H9 (cell line): Measurements from ENCODE around the gene THAP2. TPM values are rescaled to one million over a fixed set of nuclear protein-coding genes. Genes with fewer than 3 reads are reported as not detected.

Source experiments
- DNase-seq: peaks from one replicate; pipeline ENCODE4 v3.0.0-alpha.2; 2017
- H2AFZ ChIP-seq: one replicate; pipeline ENCODE4 v1.6.1; 2013; ENCODE audit warnings: mild to moderate bottlenecking, low read length, control low read depth, moderate library complexity
- H2AK5ac ChIP-seq: 2 replicates; pipeline ENCODE4 v1.6.1; 2013; ENCODE audit warnings: low read length, control low read depth, mixed read lengths; ENCODE audit not compliant: insufficient read length
- H2BK120ac ChIP-seq: one replicate; pipeline ENCODE4 v1.6.1; 2013; ENCODE audit warnings: low read depth, mild to moderate bottlenecking, low read length, control low read depth, inconsistent platforms; ENCODE audit not compliant: poor library complexity, severe bottlenecking
- H2BK12ac ChIP-seq: 2 replicates; pipeline ENCODE4 v1.6.1; 2013; ENCODE audit warnings: low read length, control low read depth, mixed read lengths, low read depth; ENCODE audit not compliant: insufficient read length
- H2BK15ac ChIP-seq: 2 replicates; pipeline ENCODE4 v1.6.1; 2013; ENCODE audit warnings: low read depth, low read length, control low read depth
- H2BK20ac ChIP-seq: one replicate; pipeline ENCODE4 v1.6.1; 2013; ENCODE audit warnings: low read depth, mild to moderate bottlenecking, low read length, control low read depth, inconsistent platforms; ENCODE audit not compliant: poor library complexity, severe bottlenecking
- H2BK5ac ChIP-seq: 2 replicates; pipeline ENCODE4 v1.6.1; 2013; ENCODE audit warnings: low read length, control low read depth, mixed read lengths; ENCODE audit not compliant: insufficient read length
- H3K14ac ChIP-seq: 2 replicates; pipeline ENCODE4 v1.6.1; 2013; ENCODE audit warnings: low read length, control low read depth; ENCODE audit not compliant: insufficient read depth
- H3K18ac ChIP-seq: 2 replicates; pipeline ENCODE4 v1.6.1; 2013; ENCODE audit warnings: low read depth, mild to moderate bottlenecking, mixed read lengths, low read length, control low read depth; ENCODE audit not compliant: insufficient read length
- H3K23ac ChIP-seq: 2 replicates; pipeline ENCODE4 v1.6.1; 2013; ENCODE audit warnings: low read length, control low read depth, mixed read lengths, low read depth; ENCODE audit not compliant: insufficient read length
- H3K23me2 ChIP-seq: 2 replicates; pipeline ENCODE4 v1.6.1; 2013; ENCODE audit warnings: low read depth, mild to moderate bottlenecking, mixed read lengths, low read length, control low read depth; ENCODE audit not compliant: insufficient read length, poor library complexity, severe bottlenecking
- H3K27ac ChIP-seq: 2 replicates; pipeline ENCODE4 v1.5.1; 2013; ENCODE audit warnings: low read length, control low read depth, mixed read lengths, low read depth; ENCODE audit not compliant: insufficient read length
- H3K27me3 ChIP-seq: 2 replicates; pipeline ENCODE4 v1.6.1; 2013; ENCODE audit warnings: low read length, control low read depth, inconsistent platforms; ENCODE audit not compliant: insufficient read depth
- H3K4ac ChIP-seq: 2 replicates; pipeline ENCODE4 v1.6.1; 2013; ENCODE audit warnings: low read depth, mild to moderate bottlenecking, control low read depth, inconsistent platforms, low read length, moderate library complexity
- H3K4me1 ChIP-seq: 2 replicates; pipeline ENCODE4 v1.6.1; 2013; ENCODE audit warnings: low read length, control low read depth, inconsistent platforms; ENCODE audit not compliant: insufficient read depth
- H3K4me2 ChIP-seq: 2 replicates; pipeline ENCODE4 v1.6.1; 2013; ENCODE audit warnings: low read length, control low read depth, mixed read lengths; ENCODE audit not compliant: insufficient read length, insufficient read depth
- H3K56ac ChIP-seq: 2 replicates; pipeline ENCODE4 v1.6.1; 2013; ENCODE audit warnings: low read depth, mild to moderate bottlenecking, mixed read lengths, low read length, control low read depth; ENCODE audit not compliant: insufficient read length
- H3K79me1 ChIP-seq: 2 replicates; pipeline ENCODE4 v1.6.1; 2013; ENCODE audit warnings: low read depth, mild to moderate bottlenecking, moderate library complexity, low read length, control low read depth, inconsistent platforms; ENCODE audit not compliant: insufficient read depth, poor library complexity, severe bottlenecking
- H3K79me2 ChIP-seq: 2 replicates; pipeline ENCODE4 v1.6.1; 2013; ENCODE audit warnings: low read length, control low read depth, inconsistent platforms; ENCODE audit not compliant: insufficient read depth
- H3K9ac ChIP-seq: 2 replicates; pipeline ENCODE4 v1.6.1; 2013; ENCODE audit warnings: low read length, control low read depth, mixed read lengths; ENCODE audit not compliant: insufficient read length; ENCODE audit errors: extremely low read depth
- H3K9me3 ChIP-seq: one replicate; pipeline ENCODE4 v1.6.1; 2013; ENCODE audit warnings: low read depth, low read length, inconsistent platforms; ENCODE audit not compliant: control insufficient read depth
- H3T11ph ChIP-seq: one replicate; pipeline ENCODE4 v1.6.1; 2013; ENCODE audit warnings: mild to moderate bottlenecking, low read length, control low read depth, inconsistent platforms
- H4K20me1 ChIP-seq: one replicate; pipeline ENCODE4 v1.6.1; 2013; ENCODE audit not compliant: control insufficient read depth, insufficient read length, insufficient read depth
- H4K5ac ChIP-seq: 2 replicates; pipeline ENCODE4 v1.6.1; 2013; ENCODE audit warnings: low read depth, mild to moderate bottlenecking, mixed read lengths, low read length, control low read depth; ENCODE audit not compliant: insufficient read length
- H4K8ac ChIP-seq: replicated peaks from 2 replicates; pipeline ENCODE4 v1.6.1; 2013; ENCODE audit warnings: low read length, control low read depth, mixed read lengths, low read depth; ENCODE audit not compliant: insufficient read length
- H4K91ac ChIP-seq: 2 replicates; pipeline ENCODE4 v1.6.1; 2013; ENCODE audit warnings: low read depth, mild to moderate bottlenecking, moderate library complexity, mixed read lengths, low read length, control low read depth; ENCODE audit not compliant: insufficient read length
- H3K27ac Mint-ChIP-seq, 3 experiments: 2 replicates in 2 of 3; 3 replicates in 1 of 3; pipeline ENCODE4 v1.8.0; 2020 to 2021; ENCODE audit warnings: mixed read lengths in 3 of 3, mild to moderate bottlenecking in 1 of 3, moderate library complexity in 1 of 3
- H3K27me3 Mint-ChIP-seq: 2 replicates; pipeline ENCODE4 v1.8.0; 2021; ENCODE audit warnings: low read depth, mild to moderate bottlenecking, moderate library complexity, mixed read lengths
- H3K36me3 Mint-ChIP-seq, 3 experiments: 2 replicates in 2 of 3; 3 replicates in 1 of 3; pipeline ENCODE4 v1.8.0; 2020 to 2021; ENCODE audit warnings: low read depth in 3 of 3, mixed read lengths in 3 of 3; ENCODE audit not compliant: insufficient read depth in 1 of 3
- H3K4me1 Mint-ChIP-seq, 2 experiments: 2 replicates each; pipeline ENCODE4 v1.8.0; 2020; ENCODE audit warnings: mixed read lengths in 2 of 2
- H3K4me3 Mint-ChIP-seq, 2 experiments: 2 replicates in 1 of 2; 3 replicates in 1 of 2; pipeline ENCODE4 v1.8.0; 2020 to 2021; ENCODE audit warnings: mild to moderate bottlenecking in 2 of 2, mixed read lengths in 2 of 2, moderate library complexity in 1 of 2
- H3K9me3 Mint-ChIP-seq, 2 experiments: 2 replicates in 1 of 2; 3 replicates in 1 of 2; pipeline ENCODE4 v1.8.0; 2020; ENCODE audit warnings: mild to moderate bottlenecking in 2 of 2, mixed read lengths in 2 of 2, moderate library complexity in 1 of 2
- CTCF ChIP-seq: fragments of 200-600 bp; sonication (generic); conservative IDR thresholded peaks from 3 replicates; pipeline ENCODE4 v1.8.0; 2021; ENCODE audit warnings: antibody characterized with exemption, mild to moderate bottlenecking
- WGBS: extraction: QIAGEN DNeasy Blood & Tissue Kit; methylation state at CpG from one replicate; pipeline ENCODE4 v1.1.7; 2013; ENCODE audit warnings: missing lambda C conversion rate, low lambda C conversion rate, mixed read lengths; ENCODE audit not compliant: insufficient read length; ENCODE audit errors: extremely low coverage; 5-methylcytosine and 5-hydroxymethylcytosine counted together
- total RNA-seq: library from RNA; stranded (reverse); gene quantifications from 2 replicates; pipeline ENCODE4 v1.2.1, GENCODE V29; 2021

Gene THAP2
- total RNA-seq, 1 experiment from 2014 or later: 3.7 TPM

GRCh38 chr12:71640316-71640715, 23.8 kb upstream of the THAP2 start:
- H3K27ac Mint-ChIP-seq: no peak overlapping the region
- H3K9me3 Mint-ChIP-seq: no peaks in the 10 kb centered on the region
- no CpG with 5 or more reads among the region's 2 CpGs for WGBS

More at GRCh38 chr12:71640316-71640715, 23.8 kb upstream of the THAP2 start:
- no peak overlapping the region for H3K4ac ChIP-seq
- H3K27me3 Mint-ChIP-seq: no peaks in the 10 kb centered on the region
- no peaks in the 10 kb centered on the region for H4K20me1 ChIP-seq
- no peak overlapping the region for H3K18ac ChIP-seq
- H3K23ac ChIP-seq: no peak overlapping the region
- H2BK12ac ChIP-seq: no peak overlapping the region
- no peaks in the 10 kb centered on the region for H3K23me2 ChIP-seq
- H3T11ph ChIP-seq: no peak overlapping the region
- H3K27ac ChIP-seq: no peak overlapping the region
- H2AFZ ChIP-seq: no peak overlapping the region
- H3K36me3 Mint-ChIP-seq: peaks cover 20 to 73% (median 55%) of the 10 kb centered on the region in 3 experiments; a peak in 6 of 7 replicates
- H4K8ac ChIP-seq: no peak overlapping the region
- no peak overlapping the region for H2BK120ac ChIP-seq
- H3K4me3 Mint-ChIP-seq: no peak overlapping the region
- H3K9me3 ChIP-seq: no peaks in the 10 kb centered on the region
- H3K79me2 ChIP-seq: no peaks in the 10 kb centered on the region
- no peak overlapping the region for H3K9ac ChIP-seq
- H3K27me3 ChIP-seq: no peaks in the 10 kb centered on the region
- H4K5ac ChIP-seq: no peak overlapping the region
- no peak overlapping the region for H2BK20ac ChIP-seq
- no peak for DNase-seq
- H2BK5ac ChIP-seq: no peak overlapping the region
- no peak for TF ChIP-seq CTCF
- H3K4me1 Mint-ChIP-seq: no peaks in the 10 kb centered on the region
- no peak overlapping the region for H3K56ac ChIP-seq
- H3K4me2 ChIP-seq: no peak overlapping the region
- no peaks in the 10 kb centered on the region for H3K79me1 ChIP-seq
- no peaks in the 10 kb centered on the region for H3K4me1 ChIP-seq
- no peak overlapping the region for H2AK5ac ChIP-seq
- H3K14ac ChIP-seq: no peak overlapping the region
- H4K91ac ChIP-seq: no peak overlapping the region
- no peak overlapping the region for H2BK15ac ChIP-seq
